MCF 10A (cell line): Measurements from ENCODE around the gene RNF175. TPM values are rescaled to one million over a fixed set of nuclear protein-coding genes. Genes with fewer than 3 reads are reported as not detected.
"Not testable (repeated sequence)": the region's sequence is repeated elsewhere in the genome, so short reads cannot be mapped to it uniquely, and the experiment has no call there.

Experiments used
- BruUV-seq: library from RNA; stranded (reverse); fragments of 400-500 nt; replicated peaks from 2 replicates; lab custom pipeline; 2021; lab: Mats Ljungman, UMichigan
- CTCF ChIA-PET: fragments of 300-600 bp; sonication (Branson Sonifier 250); formaldehyde crosslinking; extraction: SDS; loops from one replicate; lab custom pipeline; 2021; ENCODE audit warnings: antibody characterized with exemption, inconsistent platforms; lab: Yijun Ruan, JAX
- POLR2A ChIA-PET: fragments of 300-600, 350-650 bp; sonication (Branson Sonifier 250); formaldehyde crosslinking; extraction: SDS; loops from one replicate; lab custom pipeline; 2020; ENCODE audit warnings: antibody characterized with exemption, inconsistent platforms; lab: Yijun Ruan, JAX
- DNase-seq: peaks from one replicate; pipeline ENCODE4 v3.0.0-alpha.2; 2018; ENCODE audit not compliant: unreplicated experiment
- H3K27ac Mint-ChIP-seq: one replicate; pipeline ENCODE4 v1.8.0; 2022; ENCODE audit warnings: mild to moderate bottlenecking, low read depth, mixed read lengths; ENCODE audit not compliant: unreplicated experiment
- H3K27me3 Mint-ChIP-seq: one replicate; pipeline ENCODE4 v1.8.0; 2022; ENCODE audit warnings: mixed read lengths; ENCODE audit not compliant: insufficient read depth, unreplicated experiment
- H3K36me3 Mint-ChIP-seq: one replicate; pipeline ENCODE4 v1.8.0; 2022; ENCODE audit warnings: mild to moderate bottlenecking, moderate library complexity, mixed read lengths; ENCODE audit not compliant: insufficient read depth, unreplicated experiment
- H3K4me1 Mint-ChIP-seq: one replicate; pipeline ENCODE4 v1.8.0; 2022; ENCODE audit warnings: mixed read lengths; ENCODE audit not compliant: insufficient read depth, unreplicated experiment
- H3K4me3 Mint-ChIP-seq: one replicate; pipeline ENCODE4 v1.8.0; 2022; ENCODE audit warnings: mild to moderate bottlenecking, moderate library complexity, mixed read lengths; ENCODE audit not compliant: unreplicated experiment
- H3K9me3 Mint-ChIP-seq: one replicate; pipeline ENCODE4 v1.8.0; 2022; ENCODE audit warnings: mixed read lengths; ENCODE audit not compliant: unreplicated experiment
- CTCF ChIP-seq: fragments of 200-600 bp; IDR thresholded peaks from one replicate; pipeline ENCODE4 v1.8.0; 2022; ENCODE audit warnings: antibody characterized with exemption, mild to moderate bottlenecking; ENCODE audit not compliant: unreplicated experiment
- intact Hi-C: fragments of 100-400 bp; cut with micrococcal nuclease; formaldehyde crosslinking; loops from 2 replicates; pipeline ENCODE4 v1.14.1; 2022
- total RNA-seq: library from RNA; stranded (reverse); gene quantifications from 2 replicates; pipeline ENCODE4 v1.2.3, GENCODE V29; 2022

The RNF175 gene
- total RNA-seq, 1 experiment from 2014 or later = 0.42 TPM

- H3K36me3 Mint-ChIP-seq = no peaks in the 10 kb centered on the region
- BruUV-seq = TSS peak; percentile 92
- H3K27ac Mint-ChIP-seq = peak overlapping the region; percentile 23
- TF ChIP-seq CTCF = no peak
- no peaks in the 10 kb centered on the region for H3K27me3 Mint-ChIP-seq
- no peaks in the 10 kb centered on the region for H3K4me1 Mint-ChIP-seq
- H3K9me3 Mint-ChIP-seq = no peaks in the 10 kb centered on the region
- ChIA-PET POLR2A (interaction anchor here (0.6 to 1.4 kb wide), 6 partner anchors 13 to 80 kb away, joined by 3 to 18 read pairs (median 6); no protein-coding TSS in a partner anchor), CTCF (interaction anchor here (0.7 to 3.0 kb wide), 4 partner anchors 26 to 74 kb away, joined by 3 to 11 read pairs (median 4); no protein-coding TSS in a partner anchor)
- H3K4me3 Mint-ChIP-seq = no peak overlapping the region
- DNase-seq = peak; percentile 63
- intact Hi-C loops = loop anchor here (2.0 kb wide), 1 partner anchor 20 kb away; no protein-coding TSS in a partner anchor
These were observed 83.3 kb downstream of the RNF175 start for GRCh38 chr4:153676486-153676885.

DNA sequence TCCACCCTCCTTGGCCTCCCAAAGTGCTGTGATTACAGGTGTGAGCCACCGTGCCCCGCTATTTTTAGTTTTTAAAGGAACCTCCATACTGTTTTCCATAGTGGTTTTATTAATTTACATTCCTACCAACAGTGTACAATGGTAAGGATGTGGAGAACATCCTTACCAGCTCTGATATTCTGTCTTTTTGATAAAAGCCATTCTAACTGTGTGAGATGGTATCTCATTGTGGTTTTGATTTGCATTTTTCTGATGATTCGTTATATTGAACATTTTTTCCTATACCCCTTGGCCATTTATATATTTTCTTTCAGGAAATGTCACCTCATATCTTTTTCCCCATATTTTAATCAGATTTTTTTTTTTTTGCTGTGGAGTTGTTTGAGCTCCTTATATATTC, 90.0 kb downstream of the RNF175 start:
- no peak for DNase-seq
- intact Hi-C loops = no loop called here
- TF ChIP-seq CTCF = no peak
- H3K4me1 Mint-ChIP-seq = peaks cover 16% of the 10 kb centered on the region
- no peak overlapping the region for H3K4me3 Mint-ChIP-seq
- BruUV-seq = no TSS peak
- H3K36me3 Mint-ChIP-seq = no peaks in the 10 kb centered on the region
- ChIA-PET CTCF (interaction anchor here (0.6 kb wide), 1 partner anchor 76 kb away, joined by 4 read pairs; no protein-coding TSS in a partner anchor), POLR2A (no interaction called here)
- H3K9me3 Mint-ChIP-seq = no peaks in the 10 kb centered on the region
- no peak overlapping the region for H3K27ac Mint-ChIP-seq
- H3K27me3 Mint-ChIP-seq = no peaks in the 10 kb centered on the region

DNA sequence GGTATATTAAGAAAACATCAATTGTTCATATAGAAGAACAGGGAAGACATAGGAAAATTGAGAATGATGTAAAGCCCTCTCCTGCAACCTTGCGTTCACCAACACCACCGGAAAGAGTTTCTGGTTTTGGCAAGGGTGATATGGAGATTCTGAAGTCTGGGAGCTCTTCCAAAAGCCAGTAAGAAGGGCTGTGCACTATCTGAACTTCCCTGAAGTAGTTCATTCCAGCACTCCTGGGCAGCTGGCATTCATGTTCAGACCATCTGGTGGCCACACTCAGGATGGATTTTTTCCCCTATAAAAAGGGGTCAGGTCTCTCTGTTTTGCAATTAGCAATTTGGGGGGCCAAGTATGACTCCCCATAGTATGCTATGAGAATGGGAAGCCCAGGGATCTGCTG, 91.2 kb downstream of the RNF175 start:
- intact Hi-C loops = no loop called here
- peaks cover 16% of the 10 kb centered on the region for H3K4me1 Mint-ChIP-seq
- H3K27ac Mint-ChIP-seq = no peak overlapping the region
- no peaks in the 10 kb centered on the region for H3K36me3 Mint-ChIP-seq
- no peak for DNase-seq
- POLR2A ChIA-PET = no interaction called here
- TF ChIP-seq CTCF = no peak
- CTCF ChIA-PET = no interaction called here
- no TSS peak for BruUV-seq
- H3K27me3 Mint-ChIP-seq = no peaks in the 10 kb centered on the region
- H3K4me3 Mint-ChIP-seq = no peak overlapping the region
- no peaks in the 10 kb centered on the region for H3K9me3 Mint-ChIP-seq

DNA sequence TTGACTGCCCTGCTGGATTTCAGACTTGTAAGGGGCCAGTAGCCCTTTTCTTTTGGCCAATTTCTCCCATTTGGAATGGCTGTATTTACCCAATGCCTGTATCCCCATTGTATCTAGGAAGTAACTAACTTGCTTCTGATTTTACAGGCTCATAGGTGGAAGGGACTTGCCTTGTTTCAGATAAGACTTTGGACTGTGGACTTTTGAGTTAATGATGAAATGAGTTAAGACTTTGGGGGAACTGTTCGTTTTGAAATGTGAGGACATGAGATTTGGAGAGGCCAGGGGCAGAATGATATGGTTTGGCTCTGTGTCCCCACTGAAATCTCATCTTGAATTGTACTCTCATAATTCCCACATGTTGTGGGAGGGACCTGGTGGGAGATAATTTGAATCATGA, 93.3 kb downstream of the RNF175 start:
- H3K36me3 Mint-ChIP-seq, intact Hi-C loops, H3K27ac Mint-ChIP-seq, H3K4me3 Mint-ChIP-seq, H3K27me3 Mint-ChIP-seq, DNase-seq, POLR2A ChIA-PET, BruUV-seq: not testable (repeated sequence)
- H3K9me3 Mint-ChIP-seq = peaks cover 14% of the 10 kb centered on the region
- CTCF ChIA-PET = interaction anchor here (0.6 kb wide), 1 partner anchor 248 kb away, joined by 6 read pairs; no protein-coding TSS in a partner anchor
- peaks cover 23% of the 10 kb centered on the region for H3K4me1 Mint-ChIP-seq
